SK-N-SH (cell line): ENCODE data around the gene TIMM10. TPM values are rescaled to one million over a fixed set of nuclear protein-coding genes. Genes with fewer than 3 reads are reported as not detected.

ENCODE experiments used
- CTCF ChIA-PET: fragments of 300-600, 350-600 bp; formaldehyde crosslinking; extraction: SDS; loops from one replicate; lab custom pipeline; 2021; lab: Yijun Ruan, JAX
- POLR2A ChIA-PET: fragments of 350-600 bp; sonication (Branson Sonifier 250); formaldehyde crosslinking; extraction: SDS; loops from one replicate; lab custom pipeline; 2020; ENCODE audit warnings: antibody characterized with exemption, inconsistent platforms; lab: Yijun Ruan, JAX
- DNase-seq: peaks from one replicate; pipeline ENCODE4 v3.0.0; 2012
- H2AFZ ChIP-seq: fragments of 200-600 bp; sonication (generic); 2 replicates; pipeline ENCODE4 v1.8.1; 2016; ENCODE audit warnings: antibody characterized with exemption, mild to moderate bottlenecking, low read depth
- H3F3A ChIP-seq: fragments of 200-600 bp; sonication (generic); replicated peaks from 2 replicates; pipeline ENCODE3; 2016; ENCODE audit warnings: antibody characterized with exemption, mild to moderate bottlenecking; ENCODE audit not compliant: insufficient read depth
- H3K27ac ChIP-seq, 2 experiments: fragments of 200-500 bp in 1 of 2; fragments of 200-600 bp in 1 of 2; sonication (Bioruptor generic) in 1 of 2; sonication (generic), shearing (Covaris generic) in 1 of 2; 2 replicates each; pipeline versions ENCODE4 v1.5.1 to v1.6.1; 2014 to 2016; ENCODE audit warnings: low read depth in 2 of 2, inconsistent platforms in 1 of 2, low read length in 1 of 2, mild to moderate bottlenecking in 1 of 2, mixed read lengths in 1 of 2
- H3K27me3 ChIP-seq: fragments of 200-600 bp; sonication (generic), shearing (Covaris generic); 2 replicates; pipeline ENCODE4 v1.6.1; 2016; ENCODE audit warnings: mixed run types; ENCODE audit not compliant: insufficient read depth
- H3K36me3 ChIP-seq, 2 experiments: fragments of 200-500 bp in 1 of 2; fragments of 200-600 bp in 1 of 2; sonication (Bioruptor generic) in 1 of 2; sonication (generic) in 1 of 2; replicated peaks in 1 of 2; 2 replicates each; pipeline versions ENCODE3 to v1.5.1; 2014 to 2016; ENCODE audit warnings: low read length in 1 of 2, mild to moderate bottlenecking in 1 of 2; ENCODE audit not compliant: insufficient read depth in 2 of 2, control insufficient read depth in 1 of 2
- H3K4me1 ChIP-seq, 2 experiments: fragments of 200-500 bp in 1 of 2; fragments of 200-600 bp in 1 of 2; sonication (Bioruptor generic) in 1 of 2; sonication (generic), shearing (Covaris generic) in 1 of 2; 2 replicates each; pipeline versions ENCODE4 v1.5.1 to v1.6.1; 2014 to 2016; ENCODE audit warnings: low read depth in 1 of 2, low read length in 1 of 2, mixed run types in 1 of 2; ENCODE audit not compliant: insufficient read depth in 2 of 2, control insufficient read depth in 1 of 2
- H3K4me2 ChIP-seq: fragments of 200-600 bp; sonication (generic), shearing (Covaris generic); 2 replicates; pipeline ENCODE4 v1.6.1; 2017; ENCODE audit warnings: mixed run types
- H3K4me3 ChIP-seq, 2 experiments: fragments of 200-500 bp in 1 of 2; fragments of 200-600 bp in 1 of 2; sonication (Bioruptor generic) in 1 of 2; sonication (generic), shearing (Covaris generic) in 1 of 2; 2 replicates each; pipeline versions ENCODE4 v1.5.1 to v1.8.1; 2014 to 2016; ENCODE audit warnings: low read depth in 2 of 2, inconsistent platforms in 1 of 2, low read length in 1 of 2, mild to moderate bottlenecking in 1 of 2, mixed read lengths in 1 of 2, moderate library complexity in 1 of 2
- H3K79me2 ChIP-seq: fragments of 200-600 bp; sonication (generic); 2 replicates; pipeline ENCODE4 v1.8.1; 2017; ENCODE audit warnings: mild to moderate bottlenecking; ENCODE audit not compliant: insufficient read depth
- H3K9ac ChIP-seq: fragments of 200-600 bp; sonication (generic); 2 replicates; pipeline ENCODE4 v1.6.1; 2017; ENCODE audit warnings: mixed run types
- H3K9me2 ChIP-seq: fragments of 200-600 bp; sonication (generic); 2 replicates; pipeline ENCODE4 v1.6.1; 2017; ENCODE audit warnings: mixed run types
- H3K9me3 ChIP-seq: fragments of 200-600 bp; sonication (generic); 2 replicates; pipeline ENCODE4 v1.6.1; 2017; ENCODE audit warnings: mixed run types, mild to moderate bottlenecking, moderate library complexity
- H4K20me1 ChIP-seq: fragments of 200-600 bp; sonication (generic); 2 replicates; pipeline ENCODE4 v1.6.1; 2017; ENCODE audit warnings: mild to moderate bottlenecking, mixed run types; ENCODE audit not compliant: insufficient read depth
- CHD2 ChIP-seq: fragments of 150-350 bp; IDR thresholded peaks from 2 replicates; pipeline ENCODE4 v1.6.1; 2018; ENCODE audit warnings: low read length; ENCODE audit not compliant: partially characterized antibody
- CTCF ChIP-seq: fragments of 200-600 bp; sonication (generic); IDR thresholded peaks from 2 replicates; pipeline ENCODE4 v1.6.1; 2017; ENCODE audit warnings: antibody characterized with exemption, mild to moderate bottlenecking, moderate library complexity
- EP300 ChIP-seq, 2 experiments: IDR thresholded peaks; 2 replicates each; pipeline versions ENCODE4 v1.4.0 to v1.6.1; 2012; ENCODE audit warnings: borderline replicate concordance in 1 of 2, low read depth in 1 of 2, low read length in 1 of 2
- EZH2phosphoT487 ChIP-seq: fragments of 200-600 bp; sonication (generic); IDR thresholded peaks from 2 replicates; pipeline ENCODE4 v1.6.1; 2017; ENCODE audit warnings: low read depth, mixed run types, mild to moderate bottlenecking, antibody characterized with exemption, moderate library complexity, borderline replicate concordance
- FOXJ3 ChIP-seq: sonication (generic); formaldehyde crosslinking; IDR thresholded peaks from 2 replicates; pipeline ENCODE4 v1.5.1; 2020; ENCODE audit warnings: mild to moderate bottlenecking, missing genetic modification reagents
- GABPA ChIP-seq: IDR thresholded peaks from 2 replicates; pipeline ENCODE4 v1.4.0; 2012; ENCODE audit warnings: low read depth, mild to moderate bottlenecking
- JUND ChIP-seq: IDR thresholded peaks from 2 replicates; pipeline ENCODE4 v1.4.0; 2012
- MAX ChIP-seq: IDR thresholded peaks from 2 replicates; pipeline ENCODE4 v1.4.0; 2012; ENCODE audit warnings: low read depth
- MEF2A ChIP-seq: IDR thresholded peaks from 2 replicates; pipeline ENCODE4 v1.4.0; 2012; ENCODE audit warnings: low read depth, borderline replicate concordance
- MXI1 ChIP-seq: IDR thresholded peaks from 2 replicates; pipeline ENCODE4 v1.6.1; 2012; ENCODE audit warnings: mild to moderate bottlenecking, low read depth, low read length, improper control_type of control experiment
- PBX3 ChIP-seq: IDR thresholded peaks from 2 replicates; pipeline ENCODE4; 2012
- POLR2AphosphoS5 ChIP-seq: IDR thresholded peaks from 2 replicates; pipeline ENCODE4 v1.6.1; 2012; ENCODE audit warnings: low read depth, low read length
- RCOR1 ChIP-seq: fragments of 150-350 bp; IDR thresholded peaks from 2 replicates; pipeline ENCODE4 v1.6.1; 2017; ENCODE audit warnings: antibody characterized with exemption, low read length
- REST ChIP-seq: IDR thresholded peaks from 2 replicates; pipeline ENCODE4 v1.6.1; 2012; ENCODE audit warnings: mild to moderate bottlenecking, low read depth, low read length, moderate library complexity
- RFX5 ChIP-seq: IDR thresholded peaks from 2 replicates; pipeline ENCODE4 v1.6.1; 2012; ENCODE audit warnings: mild to moderate bottlenecking, improper control_type of control experiment, low read length
- TAF1 ChIP-seq: IDR thresholded peaks from 2 replicates; pipeline ENCODE4 v1.6.1; 2012; ENCODE audit warnings: low read depth, mild to moderate bottlenecking, low read length, moderate library complexity, borderline replicate concordance
- TCF12 ChIP-seq: IDR thresholded peaks from 2 replicates; pipeline ENCODE4 v1.4.0; 2012
- TEAD4 ChIP-seq: IDR thresholded peaks from 2 replicates; pipeline ENCODE4 v1.4.0; 2012; ENCODE audit warnings: mild to moderate bottlenecking, borderline replicate concordance; ENCODE audit not compliant: insufficient read depth
- USF1 ChIP-seq: IDR thresholded peaks from 2 replicates; pipeline ENCODE4 v1.4.0; 2012; ENCODE audit warnings: low read depth, borderline replicate concordance
- YY1 ChIP-seq: IDR thresholded peaks from 2 replicates; pipeline ENCODE4 v1.4.0; 2012; ENCODE audit warnings: low read depth, mild to moderate bottlenecking
- ZBTB33 ChIP-seq: IDR thresholded peaks from 2 replicates; pipeline ENCODE4 v1.4.0; 2012; ENCODE audit warnings: low read depth, borderline replicate concordance
- WGBS: methylation state at CpG from one replicate; pipeline ENCODE4 v1.1.6; 2017; ENCODE audit warnings: low lambda C conversion rate; 5-methylcytosine and 5-hydroxymethylcytosine counted together
- polyA plus RNA-seq, 3 experiments: library from polyadenylated mRNA; depleted of rRNA; stranded (reverse); fragments of >200 nt; gene quantifications; 2 replicates each; pipeline ENCODE4 v1.2.3, GENCODE V29; 2012

The TIMM10 gene
- polyA plus RNA-seq (2012; rRNA removed): 179 and 189 TPM in 2 replicates
- 164 and 176 TPM in 2 replicates for polyA plus RNA-seq (2012; cell fraction: cytosol; rRNA removed)
- polyA plus RNA-seq (2012; cell fraction: nucleus; rRNA removed): 53.8 and 76.0 TPM in 2 replicates

GRCh38 chr11:57530596-57531507, at the start of gene TIMM10:
Gene TIMM10 (minus strand): TSS chr11:57530754. CDS start chr11:57530189, 565 bp downstream.
- Histone ChIP-seq H2AFZ (peak within 1 kb of the TSS; percentile 94), H3K36me3 (peaks cover 0 to 12% of the 10 kb centered on the region in 2 experiments), H3K27me3 (no peaks in the 10 kb centered on the region), H3K9me2 (no peaks in the 10 kb centered on the region), H3K4me1 (peaks cover 0 to 9% of the 10 kb centered on the region in 2 experiments; a peak in 2 of 4 replicates), H3K4me3 (peak within 1 kb of the TSS; percentile 83 to 95), H3K27ac (peak within 1 kb of the TSS; percentile 11 to 71; a peak in 3 of 4 replicates), H3K9ac (peak within 1 kb of the TSS; percentile 82), H3K79me2 (peaks cover 22% of the 10 kb centered on the region), H3K4me2 (peak within 1 kb of the TSS; percentile 91), H4K20me1 (no peaks in the 10 kb centered on the region; the same call in 1 of the 2 replicates), H3F3A (no peaks in the 10 kb centered on the region), H3K9me3 (no peaks in the 10 kb centered on the region)
- CTCF ChIA-PET: interaction anchor here (1.3 to 14.1 kb wide), 8 partner anchors 15 to 181 kb away, joined by 3 to 517 read pairs (median 6); partner anchors contain the start of genes RTN4RL2, SLC43A1 and UBE2L6
- POLR2A ChIA-PET: interaction anchor here (0.6 to 1.2 kb wide), 3 partner anchors 35 to 101 kb away, joined by 3 to 4 read pairs (median 3); no protein-coding TSS in a partner anchor
- 1% methylated on average over 46 of the region's 49 CpGs for WGBS
- DNase-seq: peak; percentile 88
- TF ChIP-seq TAF1: peak; percentile 65
- peak; percentile 82 for TF ChIP-seq POLR2AphosphoS5
- TF ChIP-seq MXI1: peak; percentile 98
- peak; percentile 34; the same call in 1 of the 2 replicates for TF ChIP-seq YY1
- peak; percentile 84 for TF ChIP-seq USF1
- no peak for TF ChIP-seq REST
- peak; percentile 37 for TF ChIP-seq PBX3
- peak in 1 of 2 experiments; percentile 33; a peak in 1 of 4 replicates for TF ChIP-seq EP300 (IDR thresholded peaks at IDR 0.05; ENCODE audit: borderline replicate concordance in 1 of 2, low read depth in 1 of 2, low read length in 1 of 2)
- TF ChIP-seq GABPA: peak; percentile 93
- no peak for TF ChIP-seq CTCF
- no peak for TF ChIP-seq TEAD4
- TF ChIP-seq TCF12: peak; percentile 42; the same call in 1 of the 2 replicates
- TF ChIP-seq RCOR1: 0 out of 2 replicates have a peak, but pooled peaks have one; percentile 37
- no peak for TF ChIP-seq MEF2A
- TF ChIP-seq CHD2: peak; percentile 84
- peak; percentile 98 for TF ChIP-seq MAX
- peak; percentile 79; the same call in 1 of the 2 replicates for TF ChIP-seq RFX5
- TF ChIP-seq EZH2phosphoT487: no peak
- TF ChIP-seq FOXJ3 (CRISPR knock-in tag): no peak
- no peak for TF ChIP-seq JUND
- peak; percentile 68; the same call in 1 of the 2 replicates for TF ChIP-seq ZBTB33
